Chondrocyte (in vitro differentiated cells): Measurements from ENCODE around the gene GYPC. TPM values are rescaled to one million over a fixed set of nuclear protein-coding genes. Genes with fewer than 3 reads are reported as not detected.

Experiments used
- DNase-seq: peaks from one replicate; pipeline ENCODE4 v3.0.0; 2021; ENCODE audit warnings: mixed read lengths, low spot score
- H3K27ac Mint-ChIP-seq: one replicate; pipeline ENCODE4 v1.8.0; 2021; ENCODE audit warnings: mild to moderate bottlenecking, moderate library complexity, mixed read lengths; ENCODE audit not compliant: unreplicated experiment
- H3K27me3 Mint-ChIP-seq: 2 replicates; pipeline ENCODE4 v1.8.0; 2021; ENCODE audit warnings: low read depth, mixed read lengths
- H3K36me3 Mint-ChIP-seq: 2 replicates; pipeline ENCODE4 v1.8.0; 2021; ENCODE audit warnings: low read depth, mixed read lengths
- H3K4me1 Mint-ChIP-seq: 2 replicates; pipeline ENCODE4 v1.8.0; 2021; ENCODE audit warnings: low read depth, mild to moderate bottlenecking, mixed read lengths
- H3K4me3 Mint-ChIP-seq: one replicate; pipeline ENCODE4 v1.8.0; 2021; ENCODE audit warnings: mild to moderate bottlenecking, moderate library complexity, mixed read lengths; ENCODE audit not compliant: unreplicated experiment
- H3K9me3 Mint-ChIP-seq: 2 replicates; pipeline ENCODE4 v1.8.0; 2021; ENCODE audit warnings: low read depth, mixed read lengths
- CTCF ChIP-seq: fragments of 200-600 bp; sonication (generic); IDR thresholded peaks from 2 replicates; pipeline ENCODE4 v1.5.0; 2021; ENCODE audit warnings: antibody characterized with exemption, mild to moderate bottlenecking, moderate library complexity
- total RNA-seq: library from RNA; stranded (reverse); gene quantifications from 3 replicates; pipeline ENCODE4 v1.2.1, GENCODE V29; 2021

Gene GYPC
- total RNA-seq, 1 donor from 2014 or later = 46.4 TPM

GRCh38 chr2:126650994-126651393, 5.0 kb upstream of the GYPC start:
- no peaks in the 10 kb centered on the region for H3K27me3 Mint-ChIP-seq
- no peak for TF ChIP-seq CTCF

GRCh38 chr2:126652323-126652891, 3.6 kb upstream of the GYPC start:
- Mint-ChIP-seq H3K27ac (no peak overlapping the region), H3K36me3 (no peaks in the 10 kb centered on the region), H3K9me3 (peaks cover 2% of the 10 kb centered on the region)

More at GRCh38 chr2:126650994-126651393, 5.0 kb upstream of the GYPC start:
- Mint-ChIP-seq H3K27ac (no peak overlapping the region), H3K4me3 (no peak overlapping the region), H3K36me3 (no peaks in the 10 kb centered on the region), H3K4me1 (peaks cover 10% of the 10 kb centered on the region), H3K9me3 (peaks cover 2% of the 10 kb centered on the region)
- DNase-seq = no peak

GRCh38 chr2:126653109-126653508, 2.8 kb upstream of the GYPC start:
- DNase-seq = no peak
- Mint-ChIP-seq H3K27ac (no peak overlapping the region), H3K4me3 (no peak overlapping the region), H3K4me1 (peaks cover 26% of the 10 kb centered on the region), H3K9me3 (peaks cover 2% of the 10 kb centered on the region), H3K27me3 (no peaks in the 10 kb centered on the region), H3K36me3 (no peaks in the 10 kb centered on the region)
- TF ChIP-seq CTCF = no peak

More at GRCh38 chr2:126652323-126652891, 3.6 kb upstream of the GYPC start:
- no peak overlapping the region for H3K4me3 Mint-ChIP-seq
- no peak for DNase-seq
- no peak for TF ChIP-seq CTCF
- peaks cover 19% of the 10 kb centered on the region for H3K4me1 Mint-ChIP-seq
- H3K27me3 Mint-ChIP-seq = no peaks in the 10 kb centered on the region

GRCh38 chr2:126653761-126654160, 2.2 kb upstream of the GYPC start:
- no peak for TF ChIP-seq CTCF
- Mint-ChIP-seq H3K27ac (no peak overlapping the region), H3K4me1 (peaks cover 32% of the 10 kb centered on the region), H3K36me3 (no peaks in the 10 kb centered on the region), H3K27me3 (no peaks in the 10 kb centered on the region), H3K4me3 (no peak overlapping the region), H3K9me3 (peaks cover 2% of the 10 kb centered on the region)
- DNase-seq = no peak

GRCh38 chr2:126655051-126655450, 907 bp upstream of the GYPC start:
- H3K36me3 Mint-ChIP-seq = no peaks in the 10 kb centered on the region
- peak overlapping the region; percentile 14 for H3K27ac Mint-ChIP-seq
- peaks cover 2% of the 10 kb centered on the region for H3K9me3 Mint-ChIP-seq
- DNase-seq = no peak
- peaks cover 42% of the 10 kb centered on the region for H3K4me1 Mint-ChIP-seq
- TF ChIP-seq CTCF = no peak
- no peaks in the 10 kb centered on the region for H3K27me3 Mint-ChIP-seq
- peak overlapping the region; percentile 97 for H3K4me3 Mint-ChIP-seq
